ENCODE data around the gene TESK2.
A peak's percentile ranks its signal among the peaks of the same experiment; 100 is the strongest.

Gene TESK2

DNA sequence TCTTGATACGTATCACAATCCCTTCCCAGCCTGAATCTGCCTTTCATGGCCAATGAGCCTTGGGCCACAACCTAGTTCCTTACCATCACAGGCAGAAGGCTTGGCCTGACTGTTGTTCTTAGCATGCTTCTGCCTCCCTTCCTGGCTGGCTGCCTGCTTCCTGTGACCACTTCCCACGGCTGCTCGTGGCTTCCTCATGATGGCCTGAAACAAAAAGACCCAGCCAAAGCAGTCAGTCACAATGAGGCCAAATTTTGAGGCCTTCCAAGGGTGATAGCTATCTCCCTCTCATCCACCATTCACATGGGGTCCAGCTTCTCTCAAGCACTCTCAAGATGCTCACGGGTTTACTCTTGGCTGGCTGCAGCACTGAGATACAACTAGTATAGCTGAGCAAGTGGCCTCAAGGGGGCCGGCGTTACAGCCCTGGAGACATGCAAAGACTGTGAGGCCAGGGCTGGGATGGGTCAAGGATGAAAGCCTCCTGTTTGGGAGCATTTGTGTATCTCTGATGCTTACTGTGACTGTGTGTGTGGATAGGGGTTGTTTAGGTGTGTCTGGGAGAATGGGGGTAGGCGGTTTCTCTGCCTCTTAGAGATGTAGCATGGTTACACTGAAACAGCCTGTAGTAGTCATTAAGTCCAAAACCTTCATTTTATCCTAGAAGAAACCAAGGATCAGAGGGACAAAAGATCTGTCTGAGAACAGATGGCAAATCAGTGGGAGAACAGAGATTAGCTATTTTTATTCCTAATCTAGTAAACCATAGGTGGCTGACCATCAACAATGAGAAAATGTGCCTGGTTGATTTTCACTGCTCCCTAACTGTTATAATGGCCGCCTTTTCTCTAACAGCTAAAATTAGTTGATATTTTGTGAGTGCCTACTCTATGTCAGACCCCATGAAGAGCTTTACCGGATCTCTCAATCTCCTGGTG lies 156.4 kb downstream of the TESK2 start:
- DNase-seq, result no peak

GRCh38 chr1:45332346-45332720 lies 158.6 kb downstream of the TESK2 start:
- DNase-seq, result no peak

GRCh38 chr1:45331436-45332345 lies 159.3 kb downstream of the TESK2 start:
- no peak for DNase-seq

DNA sequence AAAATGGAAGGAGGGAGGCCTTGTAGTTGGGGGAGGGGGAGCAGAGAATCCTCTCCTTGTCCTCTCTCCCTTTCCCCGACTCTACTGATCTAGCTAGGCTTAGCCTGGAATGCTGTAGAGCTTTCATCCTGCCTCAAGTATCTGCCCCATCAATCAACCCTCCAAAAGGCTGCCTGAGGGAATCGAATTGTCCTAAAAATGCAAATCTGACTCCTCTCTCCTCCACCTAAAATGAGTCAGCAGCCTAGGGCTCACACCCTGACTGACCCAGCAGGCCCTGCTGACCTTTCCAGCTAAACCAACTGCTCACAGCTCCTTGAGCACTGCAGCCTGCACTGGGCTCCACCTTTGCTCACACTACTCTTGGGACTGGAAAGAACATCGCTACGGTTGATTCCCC lies 161.5 kb downstream of the TESK2 start:
- no peak for DNase-seq

DNA sequence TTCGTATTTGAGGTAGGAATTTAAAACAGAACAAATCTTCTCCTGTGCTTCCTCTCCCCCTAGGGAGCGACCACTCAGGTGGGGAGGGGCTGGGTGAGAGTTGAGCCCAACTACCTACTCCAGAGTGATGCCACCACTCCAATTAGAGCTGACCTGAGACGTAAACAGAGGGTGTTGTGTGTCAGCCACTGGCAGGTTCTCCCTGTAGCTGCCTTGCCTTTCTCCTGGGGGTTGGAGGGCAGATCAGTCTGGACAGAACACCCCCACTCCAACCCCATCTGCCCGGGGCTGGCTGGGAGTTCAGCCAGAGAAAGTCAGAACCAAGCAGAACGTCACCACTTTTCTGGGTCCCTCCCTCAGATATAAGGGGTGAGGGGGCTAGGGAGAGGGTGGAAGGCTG lies 162.3 kb downstream of the TESK2 start:
- DNase-seq, result no peak

- no peak for DNase-seq
Observed at GRCh38 chr1:45327644-45328515, 163.1 kb downstream of the TESK2 start.

DNA sequence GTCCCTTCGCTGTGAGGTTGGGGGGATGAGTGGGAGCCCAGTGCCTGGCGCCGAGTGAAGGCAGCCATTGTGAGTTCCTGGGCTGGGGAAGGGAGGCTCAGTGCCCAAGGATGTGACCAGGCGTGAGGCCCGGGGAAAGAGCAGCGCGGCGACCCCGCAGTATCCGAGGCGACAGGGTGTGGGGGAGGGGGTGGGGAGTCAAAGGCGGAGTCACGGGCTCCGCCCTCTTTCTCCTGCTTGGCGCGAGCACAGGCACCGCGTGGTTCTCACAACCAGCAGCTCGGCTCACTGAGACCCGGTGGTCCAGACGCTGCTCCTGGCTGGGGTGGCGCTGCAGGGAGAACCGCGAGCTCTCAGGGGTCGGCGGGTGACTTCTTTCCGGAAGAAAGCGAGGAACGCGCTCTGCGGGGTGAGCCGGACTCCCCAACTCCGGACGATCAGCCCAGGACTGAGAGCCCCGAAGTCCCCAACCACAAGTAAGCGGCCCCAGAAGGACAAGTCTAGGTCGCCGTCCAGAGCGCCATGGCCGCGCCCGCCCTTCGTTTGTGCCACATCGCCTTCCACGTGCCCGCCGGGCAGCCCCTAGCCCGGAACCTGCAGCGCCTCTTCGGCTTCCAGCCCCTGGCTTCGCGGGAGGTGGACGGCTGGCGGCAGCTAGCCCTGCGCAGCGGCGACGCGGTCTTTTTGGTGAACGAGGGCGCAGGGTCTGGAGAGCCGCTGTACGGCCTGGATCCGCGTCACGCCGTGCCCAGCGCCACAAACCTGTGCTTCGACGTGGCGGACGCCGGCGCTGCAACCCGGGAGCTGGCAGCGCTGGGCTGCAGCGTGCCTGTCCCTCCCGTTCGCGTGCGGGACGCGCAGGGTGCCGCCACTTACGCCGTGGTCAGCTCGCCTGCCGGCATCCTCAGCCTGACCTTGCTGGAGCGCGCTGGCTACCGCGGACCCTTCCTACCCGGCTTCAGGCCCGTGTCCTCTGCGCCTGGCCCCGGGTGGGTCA lies 164.0 kb downstream of the TESK2 start, which contains the start of gene HPDL:
TSS of gene HPDL (plus strand) at position 269 of the 997 bp plus-strand sequence. CDS start at position 523, 254 bp downstream.
- DNase-seq, result peak; percentile 65

- DNase-seq, result no peak
Observed at GRCh38 chr1:45325851-45326506, 165.0 kb downstream of the TESK2 start.

- DNase-seq, result no peak
Observed at GRCh38 chr1:45322486-45323040, 168.4 kb downstream of the TESK2 start.

GRCh38 chr1:45321444-45321843 lies 169.5 kb downstream of the TESK2 start:
- DNase-seq, result no peak

- no peak for DNase-seq
Observed at GRCh38 chr1:45319761-45320160, 171.2 kb downstream of the TESK2 start.

DNA sequence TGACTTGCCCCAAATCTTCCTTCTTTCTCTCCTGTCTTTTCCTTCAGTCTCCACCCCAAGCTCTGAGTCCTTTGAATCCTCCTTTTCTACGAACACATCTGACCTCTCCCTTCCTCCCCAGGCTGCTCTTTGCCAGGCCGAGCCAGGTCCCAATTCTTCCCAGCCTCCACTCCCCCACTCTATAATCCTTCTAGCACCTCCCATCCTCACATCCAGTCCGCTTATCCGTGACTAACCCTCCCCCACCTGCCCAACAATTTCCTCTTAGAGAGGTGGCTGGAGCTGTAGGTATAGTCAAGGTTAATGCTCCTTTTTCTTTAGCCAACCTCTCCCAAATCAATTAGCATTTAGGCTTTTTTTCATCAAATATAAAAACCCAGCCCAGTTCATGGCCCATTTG lies 173.8 kb downstream of the TESK2 start:
- no peak for DNase-seq

- DNase-seq, result no peak
Observed at GRCh38 chr1:45314266-45314665, 176.7 kb downstream of the TESK2 start.

DNA sequence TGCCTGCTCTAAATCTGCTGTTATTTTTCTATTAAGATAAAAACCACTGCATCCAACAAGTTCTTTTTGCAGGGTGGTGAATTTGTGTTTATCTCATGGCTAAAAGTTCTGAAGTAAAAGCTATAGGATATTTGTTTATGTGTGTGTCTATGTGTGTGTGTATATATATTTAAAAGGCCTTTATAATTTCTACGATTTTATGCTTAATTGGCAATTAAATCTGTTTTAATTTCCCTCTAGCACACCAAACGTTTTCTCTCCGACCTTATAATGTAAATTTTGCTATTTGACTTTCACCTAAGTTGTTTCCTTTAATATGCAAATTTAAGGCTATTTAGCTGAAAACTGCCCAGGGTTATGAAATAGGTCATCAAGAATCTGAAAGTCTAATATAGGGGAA lies 184.1 kb downstream of the TESK2 start:
- no peak for DNase-seq

DNA sequence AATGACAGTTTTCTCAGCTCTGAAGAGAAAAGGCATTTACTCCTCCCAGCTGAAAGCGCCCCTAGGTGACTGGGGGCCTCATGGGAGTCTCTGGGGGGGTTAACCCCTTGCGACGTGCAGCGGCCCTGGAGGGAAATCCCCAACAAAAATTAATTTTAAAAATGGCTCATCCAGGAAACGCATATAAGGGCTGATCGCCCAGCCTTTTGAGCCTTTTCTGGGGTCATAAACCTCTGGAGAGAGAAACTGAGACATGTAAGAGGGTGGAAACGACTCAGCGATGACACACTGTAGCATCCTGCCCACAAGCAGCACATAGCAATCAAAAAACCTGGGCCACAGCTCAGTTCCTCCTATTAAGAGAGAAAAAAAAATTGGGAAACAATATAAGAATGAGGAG lies 184.6 kb downstream of the TESK2 start:
- DNase-seq, result no peak

GRCh38 chr1:45305231-45305630 lies 185.7 kb downstream of the TESK2 start:
- no peak for DNase-seq

DNA sequence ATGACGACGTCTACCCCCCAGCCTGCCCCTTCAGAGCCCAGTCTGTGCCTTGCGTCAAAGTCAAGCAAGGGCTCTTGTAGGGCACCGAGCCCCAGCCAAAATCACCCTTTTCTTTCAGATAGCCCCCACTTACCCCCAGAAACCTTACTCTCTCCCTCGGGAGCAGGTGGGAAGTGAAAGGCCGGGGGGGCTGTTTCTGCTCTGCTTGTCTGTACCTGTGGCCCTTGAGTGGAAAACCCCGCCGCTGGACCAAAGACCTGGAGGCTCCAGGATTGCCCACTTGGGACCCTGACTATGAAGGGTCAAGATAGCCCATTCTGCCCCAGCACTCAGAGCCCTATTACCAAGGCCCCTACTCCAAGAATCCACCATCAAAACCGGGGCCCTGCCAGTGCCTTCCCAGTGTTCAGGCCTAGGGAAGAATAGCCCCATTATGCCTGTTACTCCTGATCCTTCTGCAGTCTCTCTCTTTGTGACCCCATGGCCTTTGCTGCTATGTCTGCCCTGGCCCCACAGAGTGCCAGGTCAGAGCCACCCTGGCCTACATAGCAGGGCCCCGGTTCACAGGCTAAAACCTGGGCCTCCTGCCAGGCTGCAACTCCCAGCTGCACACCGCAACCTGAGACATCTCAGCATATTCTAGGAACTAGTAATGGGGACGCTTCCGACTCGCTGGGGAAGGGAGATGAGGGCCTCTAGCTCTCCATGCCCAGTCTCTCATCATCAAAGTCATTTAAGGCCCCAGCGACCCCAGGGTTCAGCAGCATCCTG lies 186.5 kb downstream of the TESK2 start:
- DNase-seq, result peak; percentile 21

- DNase-seq, result peak; percentile 98
Observed at GRCh38 chr1:45303520-45304310, 187.2 kb downstream of the TESK2 start.
